Prostate gland (tissue), 2 donors: Measurements from ENCODE around the gene HBB. TPM values are rescaled to one million over a fixed set of nuclear protein-coding genes. Genes with fewer than 3 reads are reported as not detected.

ENCODE experiments used
- DNase-seq: peaks from one replicate; pipeline ENCODE4 v3.0.0-alpha.2; 2019; ENCODE audit warnings: low spot score
- H3K27ac ChIP-seq, 2 donors: fragments of 200-600 bp; sonication (generic); 2 replicates each; pipeline ENCODE4 v1.5.1; 2017 to 2019
- H3K27me3 ChIP-seq: fragments of 200-600 bp; sonication (generic); replicated peaks from 2 replicates; pipeline ENCODE4 v1.5.1; 2019; ENCODE audit not compliant: insufficient read depth
- H3K36me3 ChIP-seq, 2 donors: fragments of 200-600 bp; sonication (generic); 1 replicate in 1 of 2; 2 replicates in 1 of 2; pipeline versions ENCODE4 v1.5.1 to v1.8.1; 2017 to 2019
- H3K4me1 ChIP-seq: fragments of 200-600 bp; sonication (generic); replicated peaks from 2 replicates; pipeline ENCODE4 v1.5.1; 2019
- H3K4me3 ChIP-seq, 2 donors: fragments of 200-600 bp; sonication (generic); 2 replicates each; pipeline ENCODE4 v1.5.1; 2017 to 2019
- H3K9me3 ChIP-seq: fragments of 200-600 bp; sonication (generic); 2 replicates; pipeline ENCODE4 v1.5.1; 2017
- CTCF ChIP-seq, 4 experiments: fragments of 200-600 bp in 2 of 4; fragments of 450-650 bp in 2 of 4; sonication (generic) in 2 of 4; IDR thresholded peaks; 1 replicate in 3 of 4; 2 replicates in 1 of 4; pipeline ENCODE4 v1.5.1; 2016 to 2019; ENCODE audit warnings: antibody characterized with exemption in 4 of 4, mild to moderate bottlenecking in 2 of 4, moderate library complexity in 2 of 4
- POLR2A ChIP-seq: fragments of 450-650 bp; IDR thresholded peaks from one replicate; pipeline ENCODE4 v1.6.1; 2016; ENCODE audit warnings: antibody characterized with exemption, mild to moderate bottlenecking
- POLR2AphosphoS5 ChIP-seq: sonication (generic); formaldehyde crosslinking; IDR thresholded peaks from one replicate; pipeline ENCODE4 v1.6.1; 2017; ENCODE audit warnings: antibody characterized with exemption
- whole genome bisulfite sequencing: methylation state at CpG from one replicate; pipeline ENCODE4 v1.1.5; 2018; 5-methylcytosine and 5-hydroxymethylcytosine counted together
- intact Hi-C: fragments of 100-400 bp; cut with DNase I; formaldehyde crosslinking; loops from one replicate; pipeline ENCODE4 v1.14.2; 2022
- total RNA-seq, 2 donors: library from RNA; depleted of rRNA; stranded (reverse); fragments of >200 nt; gene quantifications; one replicate each; pipeline ENCODE4 v1.1.0, GENCODE V29; 2016

HBB gene
- total RNA-seq, 2 donors from 2014 or later = 9.5 to 15.7 TPM

DNA sequence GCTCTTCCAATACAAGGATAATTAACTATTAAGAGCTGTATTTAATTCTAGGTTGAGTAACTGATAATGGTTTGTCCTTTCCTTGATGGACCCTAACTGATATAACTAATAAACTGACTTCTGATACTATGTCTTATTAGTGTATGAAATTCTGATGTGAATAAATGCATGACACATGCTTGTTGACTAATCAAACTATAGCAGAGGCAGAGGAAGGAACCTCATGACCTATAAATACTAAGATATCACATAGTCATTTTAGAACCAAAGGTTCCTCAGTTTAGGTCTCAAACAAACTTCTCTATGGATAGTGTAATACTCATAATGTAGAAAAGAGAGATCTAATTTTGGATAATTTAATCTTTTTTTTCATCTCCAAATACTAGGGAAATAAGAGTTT lies 12.2 kb upstream of the HBB start:
- Histone ChIP-seq H3K27ac (no peak overlapping the region), H3K36me3 (no peaks in the 10 kb centered on the region), H3K27me3 (no peaks in the 10 kb centered on the region), H3K4me3 (no peak overlapping the region), H3K4me1 (no peaks in the 10 kb centered on the region), H3K9me3 (no peaks in the 10 kb centered on the region)
- DNase-seq = no peak
- TF ChIP-seq CTCF (IDR thresholded peaks at IDR 0.05) = no peak
- TF ChIP-seq POLR2A = no peak
- TF ChIP-seq POLR2AphosphoS5 = no peak
- intact Hi-C loops = no loop called here

- H3K27ac ChIP-seq = no peak overlapping the region
- intact Hi-C loops = no loop called here
- DNase-seq = no peak
- no peak overlapping the region for H3K4me3 ChIP-seq
- H3K9me3 ChIP-seq = no peaks in the 10 kb centered on the region
- H3K36me3 ChIP-seq = no peaks in the 10 kb centered on the region
- H3K27me3 ChIP-seq = no peaks in the 10 kb centered on the region
- H3K4me1 ChIP-seq = no peaks in the 10 kb centered on the region
- TF ChIP-seq POLR2A = no peak
- WGBS = 57% methylated on average over 2 of the region's 2 CpGs
Measured at GRCh38 chr11:5238486-5238885, 11.6 kb upstream of the HBB start.

GRCh38 chr11:5237420-5237819 lies 10.5 kb upstream of the HBB start:
- TF ChIP-seq POLR2AphosphoS5 (no peak), CTCF (IDR thresholded peaks at IDR 0.05) (no peak), POLR2A (no peak)

GRCh38 chr11:5235364-5236095 lies 8.7 kb upstream of the HBB start:
- no peak for TF ChIP-seq POLR2A
- no peak for TF ChIP-seq POLR2AphosphoS5
- no peak for TF ChIP-seq CTCF (IDR thresholded peaks at IDR 0.05)
- no peaks in the 10 kb centered on the region for H3K4me1 ChIP-seq
- WGBS = 92% methylated on average over 5 of the region's 5 CpGs

More at GRCh38 chr11:5237420-5237819, 10.5 kb upstream of the HBB start:
- Histone ChIP-seq H3K27me3 (no peaks in the 10 kb centered on the region), H3K36me3 (no peaks in the 10 kb centered on the region), H3K4me1 (no peaks in the 10 kb centered on the region), H3K27ac (no peak overlapping the region), H3K9me3 (no peaks in the 10 kb centered on the region), H3K4me3 (no peak overlapping the region)
- intact Hi-C loops = no loop called here
- WGBS = 93% methylated on average over 2 of the region's 2 CpGs
- no peak for DNase-seq

DNA sequence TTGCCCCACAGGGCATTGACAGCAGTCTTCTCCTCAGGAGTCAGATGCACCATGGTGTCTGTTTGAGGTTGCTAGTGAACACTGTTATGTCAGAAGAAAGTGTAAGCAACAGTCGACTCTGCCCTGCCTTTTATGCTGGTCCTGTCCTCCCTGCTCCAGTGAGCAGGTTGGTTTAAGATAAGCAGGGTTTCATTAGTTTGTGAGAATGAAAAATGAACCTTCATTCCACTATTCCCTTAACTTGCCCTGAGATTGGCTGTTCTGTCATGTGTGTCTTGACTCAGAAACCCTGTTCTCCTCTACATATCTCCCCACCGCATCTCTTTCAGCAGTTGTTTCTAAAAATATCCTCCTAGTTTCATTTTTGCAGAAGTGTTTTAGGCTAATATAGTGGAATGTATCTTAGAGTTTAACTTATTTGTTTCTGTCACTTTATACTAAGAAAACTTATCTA lies 7.5 kb upstream of the HBB start, which contains the start of gene HBD:
Gene HBD (minus strand): TSS at position 103 of the 454 bp plus-strand sequence. CDS start 50 bp downstream, at position 53.
- intact Hi-C loops = no loop called here
- H3K4me3 ChIP-seq = no peak within 1 kb of the TSS
- no peak for TF ChIP-seq CTCF (IDR thresholded peaks at IDR 0.05)
- TF ChIP-seq POLR2AphosphoS5 = no peak
- TF ChIP-seq POLR2A = no peak
- H3K9me3 ChIP-seq = no peaks in the 10 kb centered on the region
- WGBS = 57% methylated on average over 2 of the region's 2 CpGs
- H3K27me3 ChIP-seq = no peaks in the 10 kb centered on the region
- no peaks in the 10 kb centered on the region for H3K4me1 ChIP-seq
- DNase-seq = no peak
- no peak within 1 kb of the TSS for H3K27ac ChIP-seq
- H3K36me3 ChIP-seq = no peaks in the 10 kb centered on the region

More at GRCh38 chr11:5235364-5236095, 8.7 kb upstream of the HBB start:
- Histone ChIP-seq H3K4me3 (no peak overlapping the region), H3K27me3 (no peaks in the 10 kb centered on the region), H3K27ac (no peak overlapping the region), H3K36me3 (no peaks in the 10 kb centered on the region), H3K9me3 (no peaks in the 10 kb centered on the region)
- DNase-seq = no peak
- intact Hi-C loops = no loop called here
